Calu3 (cell line): ENCODE results near the gene TESK1. TPM values are rescaled to one million over a fixed set of nuclear protein-coding genes. Genes with fewer than 3 reads are reported as not detected.

Experiments used
- BruUV-seq: library from RNA; stranded (reverse); fragments of 400-500 nt; replicated peaks from 2 replicates; lab custom pipeline; 2021; lab: Mats Ljungman, UMichigan
- CTCF ChIA-PET: fragments of 300-600 bp; sonication (Branson Sonifier 250); formaldehyde crosslinking; loops from one replicate; lab custom pipeline; 2022; ENCODE audit warnings: antibody characterized with exemption; lab: Charles Lee
- DNase-seq: peaks from one replicate; pipeline ENCODE4 v3.0.0; 2022
- H3K27ac Mint-ChIP-seq: one replicate; pipeline ENCODE4 v1.8.0; 2022; ENCODE audit warnings: mixed read lengths; ENCODE audit not compliant: unreplicated experiment
- H3K27me3 Mint-ChIP-seq: one replicate; pipeline ENCODE4 v1.8.0; 2022; ENCODE audit warnings: mixed read lengths; ENCODE audit not compliant: unreplicated experiment
- H3K36me3 Mint-ChIP-seq: one replicate; pipeline ENCODE4 v1.8.0; 2022; ENCODE audit warnings: mild to moderate bottlenecking, moderate library complexity, mixed read lengths; ENCODE audit not compliant: insufficient read depth, unreplicated experiment
- H3K4me1 Mint-ChIP-seq: one replicate; pipeline ENCODE4 v1.8.0; 2022; ENCODE audit warnings: mild to moderate bottlenecking, low read depth, mixed read lengths; ENCODE audit not compliant: unreplicated experiment
- H3K4me3 Mint-ChIP-seq: one replicate; pipeline ENCODE4 v1.8.0; 2022; ENCODE audit warnings: mild to moderate bottlenecking, low read depth, moderate library complexity, mixed read lengths; ENCODE audit not compliant: unreplicated experiment
- H3K9me3 Mint-ChIP-seq: one replicate; pipeline ENCODE4 v1.8.0; 2022; ENCODE audit warnings: low read depth, mixed read lengths; ENCODE audit not compliant: unreplicated experiment
- intact Hi-C: fragments of 100-400 bp; cut with micrococcal nuclease; formaldehyde crosslinking; loops from one replicate; pipeline ENCODE4 v1.10.0; 2022; ENCODE audit not compliant: unreplicated experiment
- total RNA-seq: library from RNA; stranded (reverse); gene quantifications from 2 replicates; pipeline ENCODE4 v1.2.3, GENCODE V29; 2022
- TF ChIP-seq, protein P1 (sequence below): fragments of 200-600 bp; IDR thresholded peaks from one replicate; pipeline ENCODE4 v1.8.0; 2022; ENCODE audit warnings: antibody characterized with exemption; ENCODE audit not compliant: unreplicated experiment

Gene TESK1
- total RNA-seq, 1 experiment from 2014 or later: 24.6 TPM

DNA sequence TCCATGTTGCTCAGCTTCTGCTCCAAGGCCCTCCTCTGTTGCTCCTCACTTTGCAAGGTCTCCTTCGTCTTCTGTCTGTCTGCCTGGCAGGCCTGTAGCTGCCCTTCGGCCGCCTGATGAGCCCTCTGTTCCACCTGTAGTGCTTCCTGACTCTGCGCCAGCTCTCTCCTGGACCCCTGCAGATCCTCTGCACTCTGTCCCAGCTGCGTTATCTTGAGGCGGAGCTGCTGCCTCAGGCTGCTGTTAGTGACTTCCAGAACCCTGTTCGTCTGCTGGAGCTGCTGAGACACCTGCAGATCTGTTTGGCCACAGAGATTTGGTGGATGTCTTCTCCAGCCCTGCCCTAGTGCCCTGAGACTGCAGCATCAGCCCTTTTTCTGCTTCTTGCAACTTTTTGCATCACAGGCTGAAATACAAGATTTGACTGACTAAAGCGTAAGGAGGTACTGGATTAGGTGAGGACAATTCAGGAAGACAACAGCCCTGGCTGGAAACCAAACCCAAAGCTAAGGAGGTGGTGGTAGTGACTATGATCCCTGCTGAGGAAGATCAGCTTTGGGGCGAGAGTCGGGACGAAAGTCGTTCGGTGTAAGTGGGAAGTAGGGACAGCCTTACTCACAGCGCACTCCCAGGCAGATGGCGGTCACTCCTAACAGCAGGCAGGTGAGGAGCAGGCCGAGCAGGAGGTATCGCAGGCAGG is 11.1 kb downstream of the TESK1 start:
- TF ChIP-seq, protein P1, sequence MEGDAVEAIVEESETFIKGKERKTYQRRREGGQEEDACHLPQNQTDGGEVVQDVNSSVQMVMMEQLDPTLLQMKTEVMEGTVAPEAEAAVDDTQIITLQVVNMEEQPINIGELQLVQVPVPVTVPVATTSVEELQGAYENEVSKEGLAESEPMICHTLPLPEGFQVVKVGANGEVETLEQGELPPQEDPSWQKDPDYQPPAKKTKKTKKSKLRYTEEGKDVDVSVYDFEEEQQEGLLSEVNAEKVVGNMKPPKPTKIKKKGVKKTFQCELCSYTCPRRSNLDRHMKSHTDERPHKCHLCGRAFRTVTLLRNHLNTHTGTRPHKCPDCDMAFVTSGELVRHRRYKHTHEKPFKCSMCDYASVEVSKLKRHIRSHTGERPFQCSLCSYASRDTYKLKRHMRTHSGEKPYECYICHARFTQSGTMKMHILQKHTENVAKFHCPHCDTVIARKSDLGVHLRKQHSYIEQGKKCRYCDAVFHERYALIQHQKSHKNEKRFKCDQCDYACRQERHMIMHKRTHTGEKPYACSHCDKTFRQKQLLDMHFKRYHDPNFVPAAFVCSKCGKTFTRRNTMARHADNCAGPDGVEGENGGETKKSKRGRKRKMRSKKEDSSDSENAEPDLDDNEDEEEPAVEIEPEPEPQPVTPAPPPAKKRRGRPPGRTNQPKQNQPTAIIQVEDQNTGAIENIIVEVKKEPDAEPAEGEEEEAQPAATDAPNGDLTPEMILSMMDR: no peak
- no TSS peak for BruUV-seq
- Mint-ChIP-seq H3K36me3 (no peaks in the 10 kb centered on the region), H3K4me1 (no peaks in the 10 kb centered on the region), H3K9me3 (no peaks in the 10 kb centered on the region), H3K27ac (no peak overlapping the region), H3K27me3 (peaks cover 69% of the 10 kb centered on the region), H3K4me3 (peak overlapping the region; percentile 49)
- CTCF ChIA-PET: no interaction called here
- no peak for DNase-seq
- intact Hi-C loops: no loop called here

GRCh38 chr9:35616681-35617459 is 11.8 kb downstream of the TESK1 start:
- no peaks in the 10 kb centered on the region for H3K9me3 Mint-ChIP-seq
- H3K36me3 Mint-ChIP-seq: no peaks in the 10 kb centered on the region
- DNase-seq: peak; percentile 36
- CTCF ChIA-PET: no interaction called here
- BruUV-seq: no TSS peak
- H3K27ac Mint-ChIP-seq: peak overlapping the region; percentile 38
- H3K4me3 Mint-ChIP-seq: peak overlapping the region; percentile 49
- intact Hi-C loops: no loop called here
- H3K4me1 Mint-ChIP-seq: no peaks in the 10 kb centered on the region
- peaks cover 76% of the 10 kb centered on the region for H3K27me3 Mint-ChIP-seq
- TF ChIP-seq, protein P1: no peak

- no peaks in the 10 kb centered on the region for H3K9me3 Mint-ChIP-seq
- TF ChIP-seq, protein P1: no peak
Measured at GRCh38 chr9:35617548-35617947, 12.5 kb downstream of the TESK1 start.

GRCh38 chr9:35618325-35618727 is 13.3 kb downstream of the TESK1 start, which contains the start of gene CD72:
Gene CD72, minus strand, starts transcription at chr9:35618413. Its CDS starts 110 bp downstream, at chr9:35618303.
- CTCF ChIA-PET: no interaction called here
- Mint-ChIP-seq H3K4me1 (no peaks in the 10 kb centered on the region), H3K4me3 (peak within 1 kb of the TSS; percentile 49), H3K27me3 (peaks cover 70% of the 10 kb centered on the region), H3K9me3 (no peaks in the 10 kb centered on the region), H3K36me3 (no peaks in the 10 kb centered on the region), H3K27ac (peak within 1 kb of the TSS; percentile 38)
- no TSS peak for BruUV-seq
- intact Hi-C loops: no loop called here
- DNase-seq: no peak
- TF ChIP-seq, protein P1: no peak

More at GRCh38 chr9:35617548-35617947, 12.5 kb downstream of the TESK1 start:
- no peak for DNase-seq
- intact Hi-C loops: no loop called here
- H3K27me3 Mint-ChIP-seq: peaks cover 76% of the 10 kb centered on the region
- H3K4me1 Mint-ChIP-seq: no peaks in the 10 kb centered on the region
- H3K36me3 Mint-ChIP-seq: no peaks in the 10 kb centered on the region
- CTCF ChIA-PET: no interaction called here
- peak overlapping the region; percentile 38 for H3K27ac Mint-ChIP-seq
- peak overlapping the region; percentile 49 for H3K4me3 Mint-ChIP-seq
- BruUV-seq: no TSS peak
